HG02571 (cell line): ENCODE data around the gene SHISA8.
"Not testable (repeated sequence)": the region's sequence is repeated elsewhere in the genome, so short reads cannot be mapped to it uniquely, and the experiment has no call there.

Experiments
- ATAC-seq: cut with Tn5 transposase; IDR thresholded peaks from one replicate; pipeline ENCODE4 v1.9.1; 2021; ENCODE audit warnings: mild to moderate bottlenecking, moderate library complexity; ENCODE audit not compliant: unreplicated experiment

Gene SHISA8

DNA sequence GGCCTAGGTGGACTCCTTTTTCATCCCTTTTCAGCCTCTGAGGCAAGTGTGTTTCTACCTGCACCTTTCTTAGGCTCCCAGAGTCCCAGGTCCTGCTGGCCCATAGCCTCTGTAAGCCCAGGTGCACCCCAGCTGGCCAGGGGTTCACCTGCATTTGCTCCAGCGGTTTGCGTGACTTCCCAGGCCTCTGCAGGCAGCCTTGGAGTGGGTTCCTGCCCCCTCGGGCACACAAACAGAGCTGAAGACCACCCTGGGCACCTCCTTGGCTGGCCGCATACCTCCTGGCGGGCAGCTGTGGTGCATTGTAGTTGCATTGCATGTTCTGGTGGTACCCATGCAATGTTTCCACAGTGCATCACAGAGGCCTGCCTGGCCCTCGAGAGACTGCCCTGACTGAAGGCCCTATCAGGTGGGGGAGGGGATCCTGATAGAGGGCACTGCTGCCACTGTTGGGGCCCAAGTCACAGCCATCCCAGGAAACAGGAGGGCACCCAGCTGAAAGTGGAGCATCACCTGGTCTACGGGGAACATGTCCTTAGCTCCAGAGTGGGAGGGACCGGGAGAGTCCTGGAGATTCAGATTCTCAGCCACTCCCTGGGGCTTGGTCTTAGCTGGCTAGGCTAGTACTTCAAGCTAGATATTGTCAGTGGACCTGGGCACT lies 14.1 kb downstream of the SHISA8 start:
- no peak for ATAC-seq

DNA sequence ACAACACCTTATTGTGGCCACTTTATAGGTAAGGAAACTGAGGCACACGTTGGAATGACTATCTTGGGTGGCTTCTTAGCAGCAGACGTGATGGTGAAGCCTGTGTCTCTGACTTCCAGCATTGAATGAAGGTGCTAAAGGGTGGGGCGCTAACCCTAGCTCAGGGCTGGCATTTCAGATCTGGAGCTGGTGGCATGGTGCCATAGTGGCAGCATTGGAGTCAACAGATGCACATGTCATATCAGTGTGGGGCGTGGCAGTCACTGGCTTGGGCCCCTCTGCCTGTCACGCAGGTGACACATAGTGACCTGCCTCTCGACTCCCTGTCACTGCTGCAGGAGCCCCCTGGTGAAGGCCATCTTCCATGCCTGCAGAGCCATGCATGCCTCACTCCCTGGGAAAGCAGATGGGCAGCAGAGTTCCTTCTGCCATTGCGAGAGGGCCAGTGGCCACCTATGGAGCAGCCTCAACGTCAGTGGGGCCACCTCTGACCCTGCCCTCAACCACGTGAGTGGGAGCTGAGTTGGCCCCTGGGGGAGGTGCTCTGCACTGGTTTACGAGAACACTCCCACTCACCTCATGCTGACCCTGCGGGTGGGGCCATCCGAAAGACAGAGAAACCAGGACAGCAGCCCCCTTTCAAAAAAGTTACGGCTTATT lies 14.8 kb downstream of the SHISA8 start:
- ATAC-seq = no peak

DNA sequence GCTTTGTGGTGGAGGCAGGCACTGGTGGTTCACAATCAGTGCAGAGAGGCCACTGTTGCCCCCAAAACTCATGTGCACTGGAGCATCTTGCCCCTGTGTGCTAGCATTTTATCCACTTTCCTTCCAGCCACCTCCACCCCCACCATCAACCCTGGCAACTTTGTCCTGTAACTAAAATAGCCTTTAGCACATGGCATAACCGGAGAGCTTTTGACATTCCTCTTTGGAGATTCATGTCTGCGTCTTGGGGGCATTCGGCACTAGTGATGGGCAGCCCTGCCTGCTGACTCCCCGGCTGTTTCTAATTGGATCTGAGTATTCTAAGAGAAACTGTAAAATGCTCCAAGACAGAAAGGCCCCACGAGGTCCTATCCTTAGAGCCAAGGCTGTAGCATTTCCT lies 15.8 kb downstream of the SHISA8 start:
- no peak for ATAC-seq

DNA sequence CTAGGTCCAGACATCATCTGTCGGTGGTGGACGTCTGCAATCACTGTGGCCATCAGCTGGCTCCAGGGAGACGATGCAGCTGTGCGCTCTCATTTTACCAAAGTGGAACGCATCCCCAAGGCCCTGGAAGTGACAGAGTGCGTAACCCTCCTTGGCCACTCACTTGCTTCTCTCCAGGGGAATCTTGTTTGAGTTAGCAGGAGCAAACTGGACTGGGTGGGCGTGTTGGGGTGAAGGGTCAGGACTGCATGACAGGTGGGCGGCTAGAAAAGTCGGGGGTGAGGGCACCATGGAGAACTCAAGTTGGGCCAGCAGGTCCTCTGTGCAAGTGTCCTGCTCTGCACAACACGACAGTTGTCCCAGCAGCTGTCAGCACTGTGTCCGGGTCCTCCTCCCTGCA lies 16.2 kb downstream of the SHISA8 start:
- no peak for ATAC-seq

DNA sequence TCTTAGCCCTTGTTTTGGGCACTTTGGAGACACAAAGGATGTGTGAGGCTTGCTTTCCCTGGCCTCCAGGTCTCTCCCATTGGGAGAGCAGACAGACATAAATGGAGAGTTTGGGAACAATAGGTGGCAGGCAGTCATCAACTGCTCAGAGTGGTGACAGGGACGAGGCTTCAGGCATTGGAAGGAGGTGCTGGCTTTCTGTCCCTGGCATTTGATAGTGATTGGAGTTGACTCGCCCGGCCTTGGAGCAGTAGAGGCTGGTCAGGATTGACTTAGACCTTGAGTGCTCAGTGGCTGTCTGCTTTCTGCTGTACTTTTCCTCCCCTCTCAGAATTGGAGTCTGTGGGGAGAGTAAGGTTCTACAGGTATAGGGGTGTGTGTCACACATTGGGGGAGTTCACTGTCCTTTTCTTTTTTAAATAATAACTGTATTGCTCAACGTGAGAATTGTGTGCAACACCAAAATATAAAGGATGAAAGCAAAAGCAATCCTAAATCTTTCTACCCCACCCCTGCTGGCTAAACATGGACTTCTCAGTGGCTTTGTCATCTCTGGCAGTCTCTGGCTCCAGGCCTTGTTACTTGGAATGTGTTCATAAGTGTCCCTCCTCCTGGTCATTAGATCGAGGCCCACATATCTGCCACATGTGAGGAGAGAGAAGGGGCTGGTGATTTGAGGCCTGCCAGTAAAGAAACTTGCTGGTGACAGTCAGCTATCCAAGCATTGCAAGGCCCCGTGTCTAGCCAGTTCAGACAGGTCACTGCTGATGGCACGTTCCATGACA lies 21.1 kb downstream of the SHISA8 start:
- ATAC-seq = no peak

DNA sequence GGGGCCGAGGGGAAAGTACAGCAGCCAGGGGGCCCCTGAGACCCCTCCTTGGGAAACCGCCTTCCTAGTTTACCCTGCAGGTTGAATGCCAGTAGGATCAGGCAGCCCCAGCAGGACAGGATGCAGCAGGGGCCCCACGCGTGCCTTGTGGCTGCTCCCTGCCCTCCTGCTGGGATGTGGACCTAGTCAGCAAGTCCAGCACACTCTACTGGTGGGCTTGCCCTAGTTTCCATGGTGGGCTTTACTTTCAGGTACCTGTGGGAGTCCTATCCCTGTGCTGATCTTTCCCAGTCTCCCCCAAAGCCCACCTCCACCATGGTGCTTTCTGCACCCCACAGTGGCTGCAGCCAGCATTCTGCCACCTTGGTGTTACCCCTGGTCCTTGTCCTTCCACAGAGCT lies 22.2 kb downstream of the SHISA8 start:
- ATAC-seq = no peak

DNA sequence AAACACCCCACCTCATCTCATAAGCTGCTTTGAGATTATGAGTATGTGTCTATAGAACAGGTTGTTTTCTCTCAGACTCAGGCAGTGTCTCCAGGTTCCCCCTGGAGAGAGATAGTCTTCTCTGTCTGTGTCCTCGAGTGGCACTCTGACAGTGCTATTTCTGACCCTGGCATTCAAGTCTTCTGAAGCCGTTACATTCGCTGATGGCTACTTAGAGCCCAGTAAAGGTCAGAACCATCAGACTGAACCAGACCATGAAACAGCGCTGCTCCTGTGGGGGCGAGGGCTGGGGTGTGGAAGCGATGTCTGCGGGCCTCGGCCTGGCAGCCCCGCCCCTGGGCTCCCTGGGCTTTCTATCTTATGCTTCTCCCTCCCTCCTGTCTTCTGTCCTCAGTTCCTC lies 23.5 kb downstream of the SHISA8 start:
- no peak for ATAC-seq

DNA sequence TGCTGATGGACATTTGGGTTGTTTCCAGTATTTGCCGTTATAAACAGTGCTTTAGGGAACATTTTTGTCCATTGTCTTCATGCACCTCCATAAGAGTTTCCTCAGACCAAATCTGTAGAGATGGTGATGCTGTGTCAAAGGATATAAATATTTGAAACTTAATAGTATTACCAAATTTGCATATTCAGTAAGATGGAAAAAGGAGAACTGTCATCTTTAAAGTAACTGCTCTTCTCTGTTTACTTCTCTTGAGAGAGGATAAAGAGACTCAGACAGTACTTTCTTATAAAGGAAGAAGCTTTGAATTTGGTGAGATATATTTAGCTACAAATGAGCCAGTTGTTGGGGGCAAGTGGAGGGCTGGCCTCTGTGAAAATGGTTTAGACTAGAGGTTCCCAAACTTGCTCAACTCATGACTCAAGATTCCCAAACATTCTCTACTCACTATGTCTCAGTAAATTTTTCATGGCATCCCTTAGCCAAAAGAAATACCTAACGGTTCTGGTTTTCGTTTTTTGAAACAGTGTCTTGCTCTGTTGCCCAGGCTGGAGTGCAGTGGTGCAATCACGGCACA lies 26.2 kb downstream of the SHISA8 start:
- ATAC-seq = no peak

DNA sequence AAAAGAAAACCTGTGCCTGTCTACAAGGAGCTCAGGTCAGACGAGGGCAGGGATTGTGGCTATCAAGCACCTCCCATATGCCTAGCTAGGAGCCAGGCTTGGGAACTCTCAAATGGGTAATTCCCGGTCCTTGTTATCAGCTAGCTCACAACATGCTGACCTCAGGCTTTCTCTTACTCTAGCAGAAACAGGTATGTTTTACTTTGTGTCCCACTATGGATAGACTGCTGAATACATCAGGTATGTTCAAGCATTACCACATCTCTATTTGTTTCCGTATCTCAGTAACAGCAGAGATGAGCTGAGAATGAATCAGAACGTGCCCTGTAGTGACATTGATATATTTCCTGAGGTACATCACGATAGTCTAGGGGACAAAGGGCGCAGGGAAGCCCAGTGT lies 29.4 kb downstream of the SHISA8 start:
- ATAC-seq = no peak

DNA sequence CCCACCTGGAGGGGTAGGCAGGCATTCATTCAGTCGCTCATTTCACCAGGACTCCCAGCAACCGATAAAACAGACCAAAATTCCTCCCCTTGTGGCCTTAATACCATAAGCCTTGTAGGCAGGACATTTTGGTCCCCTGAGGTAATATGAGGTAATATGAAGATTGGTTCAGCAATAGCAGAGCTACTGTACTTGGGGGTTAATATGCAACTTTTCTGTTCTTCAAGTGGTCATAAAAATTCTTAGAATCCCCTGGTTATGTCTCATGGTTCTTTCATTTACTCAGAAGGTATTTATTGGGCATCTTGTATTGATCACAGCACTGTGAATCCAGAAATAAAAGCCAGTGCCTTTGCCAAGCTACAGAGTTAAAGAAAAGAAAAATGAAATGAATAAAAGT lies 29.8 kb downstream of the SHISA8 start:
- no peak for ATAC-seq

DNA sequence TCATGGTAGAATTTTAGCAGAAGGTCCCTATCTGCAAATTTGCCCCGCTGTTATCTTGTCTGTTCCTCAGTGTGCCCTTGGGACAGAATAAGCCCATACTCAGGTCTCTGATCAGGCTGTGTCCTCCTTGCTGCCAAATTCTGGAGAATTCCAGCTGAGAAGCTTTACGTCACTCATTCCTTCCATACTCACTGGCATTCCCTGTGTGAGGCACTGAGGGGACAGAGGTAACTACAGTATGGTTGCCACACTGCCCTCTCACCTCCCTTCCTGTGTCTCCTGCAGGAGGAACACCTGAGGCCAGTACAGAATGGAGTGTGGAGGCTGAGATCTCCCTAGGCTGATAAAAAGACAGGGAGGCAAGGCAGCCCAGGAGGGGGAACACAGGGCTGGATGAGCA lies 31.5 kb downstream of the SHISA8 start:
- no peak for ATAC-seq

DNA sequence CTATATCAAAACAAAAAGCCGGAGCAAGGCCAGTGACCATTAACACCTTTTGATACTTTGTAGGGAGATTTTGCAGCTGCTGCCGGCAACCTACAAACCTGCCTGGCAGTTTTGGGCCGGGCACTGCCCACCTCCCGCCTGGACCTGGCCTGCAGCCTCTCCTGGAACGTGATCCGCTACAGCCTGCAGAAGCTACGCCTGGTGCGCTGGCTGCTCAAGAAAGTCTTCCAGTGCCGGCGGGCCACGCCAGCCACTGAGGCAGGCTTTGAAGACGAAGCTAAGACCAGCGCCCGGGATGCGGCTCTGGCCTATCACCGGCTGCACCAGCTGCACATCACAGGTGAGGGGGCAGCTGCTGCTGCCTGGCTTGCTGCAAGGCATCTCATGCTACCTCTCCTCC lies 34.2 kb downstream of the SHISA8 start:
- ATAC-seq = no peak

DNA sequence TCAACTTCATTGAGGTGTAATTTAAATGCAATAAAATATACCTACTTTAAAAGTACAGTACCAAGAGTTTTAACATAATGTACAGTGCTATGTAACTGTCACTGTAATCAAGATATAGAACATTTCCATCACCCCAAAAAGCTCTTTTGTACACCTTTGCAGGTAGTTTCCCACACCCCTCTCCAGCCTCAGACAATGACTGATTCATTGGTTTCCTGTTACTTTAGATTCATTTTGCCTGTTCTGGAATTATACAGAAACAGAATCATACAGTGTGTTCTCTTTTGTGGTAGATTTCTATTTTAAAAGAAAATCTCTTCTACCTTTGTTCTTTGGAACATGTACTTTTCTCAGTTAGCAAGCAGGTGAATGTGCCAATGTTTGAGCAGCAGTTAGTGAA lies 38.2 kb downstream of the SHISA8 start:
- ATAC-seq = no peak

DNA sequence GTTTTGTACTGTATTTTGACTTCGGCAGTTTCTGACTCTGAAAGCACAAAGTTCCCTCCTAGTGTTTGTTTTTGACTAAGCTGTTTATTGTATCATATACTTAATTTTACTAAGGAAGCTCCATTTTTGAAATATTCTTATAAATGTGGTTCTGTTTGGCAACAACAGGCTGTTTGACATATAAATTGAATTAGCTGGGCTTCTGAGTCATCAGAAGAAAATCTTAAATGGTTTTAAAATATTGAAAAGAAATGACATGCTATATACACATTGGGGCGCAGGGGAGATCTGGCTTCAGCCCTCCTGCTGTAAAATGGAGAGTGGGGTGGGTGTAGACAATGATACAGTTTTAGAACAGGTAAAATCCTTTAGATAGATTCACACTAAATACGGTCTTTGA lies 38.6 kb downstream of the SHISA8 start:
- no peak for ATAC-seq

DNA sequence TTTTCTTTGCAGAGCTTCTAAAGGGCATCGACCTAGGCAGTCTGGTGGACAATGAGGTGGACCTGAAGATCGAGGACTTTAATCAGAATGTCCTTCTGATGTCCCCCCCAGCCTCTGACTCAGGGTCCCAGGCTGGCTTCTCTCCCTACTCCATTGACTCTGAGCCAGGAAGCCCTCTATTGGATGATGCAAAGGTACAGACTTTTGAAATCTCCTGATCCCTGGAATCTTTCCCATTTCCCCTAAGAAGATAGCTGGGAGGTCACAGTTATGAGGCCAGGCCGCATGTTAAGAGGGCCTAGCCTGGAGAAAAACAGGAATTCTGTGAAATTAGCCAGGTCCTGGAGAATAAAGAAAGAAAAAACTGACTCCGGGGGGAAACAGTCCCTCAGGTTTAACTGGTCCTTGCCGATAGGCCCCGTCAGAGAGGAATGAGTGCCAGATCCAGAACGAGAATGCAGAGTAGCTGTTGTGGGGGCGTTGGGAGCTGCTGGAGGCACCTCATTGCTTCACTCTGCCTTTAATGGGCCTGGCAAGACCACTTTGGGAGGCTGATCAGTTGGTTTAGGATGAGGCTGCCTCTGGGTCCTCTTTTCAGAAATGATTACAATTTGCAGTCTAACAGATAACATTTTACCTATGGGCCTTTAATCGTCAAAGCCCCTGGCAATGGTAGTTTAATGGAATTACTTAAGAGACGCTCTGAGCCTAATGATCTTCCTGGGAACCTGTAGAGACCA lies 39.2 kb downstream of the SHISA8 start:
- no peak for ATAC-seq

DNA sequence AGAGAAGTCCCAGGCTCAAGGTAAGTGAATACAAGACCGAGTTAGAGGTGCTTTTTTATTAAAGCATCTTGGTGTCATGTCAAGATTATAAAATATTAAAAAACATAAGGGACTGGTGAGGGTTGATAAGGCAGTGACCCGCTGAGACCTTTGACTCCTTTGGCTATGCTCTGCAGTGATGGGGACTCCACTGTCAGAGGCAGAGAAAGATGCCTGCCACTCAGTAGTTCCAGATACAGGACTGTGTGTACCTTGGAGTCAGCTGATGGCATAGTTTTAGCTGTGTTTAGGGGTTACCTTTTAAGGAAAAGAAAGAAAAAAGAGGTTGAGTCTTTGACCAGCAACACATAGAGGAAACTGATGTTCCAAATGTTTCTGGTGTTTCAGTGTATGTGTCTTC lies 40.8 kb downstream of the SHISA8 start:
- ATAC-seq = no peak

DNA sequence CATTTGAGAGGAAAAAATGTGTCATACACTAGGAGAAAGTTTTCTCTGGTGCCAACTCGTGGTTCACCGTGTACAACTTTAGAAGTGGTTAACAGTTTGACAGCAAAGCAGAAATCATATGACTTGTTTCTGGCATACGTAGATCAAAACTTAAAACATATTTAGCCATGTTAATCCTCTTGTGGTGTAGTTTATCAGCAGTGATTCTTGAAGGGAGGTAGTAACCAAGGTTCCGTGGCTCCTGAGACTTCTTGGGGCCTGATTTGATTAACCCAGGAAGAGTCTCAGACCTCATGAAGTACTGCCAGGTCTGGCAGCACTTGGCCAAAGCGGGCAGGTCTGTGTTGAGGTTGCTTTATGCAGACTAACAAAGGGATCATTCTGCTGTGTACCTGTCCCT lies 41.5 kb downstream of the SHISA8 start:
- no peak for ATAC-seq

DNA sequence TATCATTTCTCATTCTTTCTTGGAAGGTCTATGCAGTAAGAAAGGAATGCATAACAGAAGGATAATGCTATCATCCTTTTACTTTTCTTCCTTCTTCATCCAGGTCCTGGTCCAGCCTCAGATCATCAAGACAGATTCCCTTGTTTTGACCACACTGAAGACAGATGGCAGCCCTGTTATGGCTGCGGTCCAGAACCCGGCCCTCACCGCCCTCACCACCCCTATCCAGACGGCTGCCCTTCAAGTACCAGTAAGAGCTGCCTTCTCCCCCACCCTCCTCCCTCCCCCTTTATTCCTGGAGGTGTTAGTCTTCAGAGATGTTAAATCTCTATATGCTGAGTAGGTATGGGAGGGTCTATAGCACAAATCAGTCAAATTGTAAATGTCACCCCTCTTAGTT lies 44.1 kb downstream of the SHISA8 start:
- ATAC-seq = no peak

DNA sequence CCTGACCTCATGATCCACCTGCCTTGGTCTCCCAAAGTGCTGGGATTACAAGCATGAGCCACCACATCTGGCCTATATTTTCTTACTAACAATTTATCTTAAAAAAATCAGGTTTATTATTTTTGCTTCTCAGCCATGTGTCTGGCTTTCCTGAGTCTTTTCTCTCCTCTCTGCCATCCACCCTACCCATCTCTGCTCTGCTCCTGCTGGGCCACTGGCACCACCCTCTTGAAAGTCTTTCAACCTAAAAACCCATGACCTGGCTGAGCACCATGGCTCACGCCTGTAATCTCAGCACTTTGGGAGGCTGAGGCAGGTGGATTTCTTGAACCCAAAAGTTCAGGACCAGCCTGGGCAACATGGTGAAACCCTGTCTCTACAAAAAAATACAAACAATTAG lies 44.8 kb downstream of the SHISA8 start:
- ATAC-seq = not testable (repeated sequence)

DNA sequence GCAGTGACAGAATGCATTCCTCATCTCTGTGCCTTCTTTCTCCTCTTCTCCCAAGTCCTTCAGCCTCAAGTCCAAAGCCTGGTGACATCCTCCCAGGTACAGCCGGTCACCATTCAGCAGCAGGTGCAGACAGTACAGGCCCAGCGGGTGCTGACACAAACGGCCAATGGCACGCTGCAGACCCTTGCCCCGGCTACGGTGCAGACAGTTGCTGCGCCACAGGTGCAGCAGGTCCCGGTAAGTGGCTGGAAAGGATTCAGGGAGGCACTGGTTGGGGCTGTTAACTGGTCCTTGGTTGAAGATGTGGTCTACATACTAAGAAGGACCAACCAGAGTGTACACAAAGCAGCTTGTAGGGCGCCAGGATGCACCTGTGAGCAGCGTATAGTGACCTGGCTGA lies 46.3 kb downstream of the SHISA8 start:
- ATAC-seq = no peak

DNA sequence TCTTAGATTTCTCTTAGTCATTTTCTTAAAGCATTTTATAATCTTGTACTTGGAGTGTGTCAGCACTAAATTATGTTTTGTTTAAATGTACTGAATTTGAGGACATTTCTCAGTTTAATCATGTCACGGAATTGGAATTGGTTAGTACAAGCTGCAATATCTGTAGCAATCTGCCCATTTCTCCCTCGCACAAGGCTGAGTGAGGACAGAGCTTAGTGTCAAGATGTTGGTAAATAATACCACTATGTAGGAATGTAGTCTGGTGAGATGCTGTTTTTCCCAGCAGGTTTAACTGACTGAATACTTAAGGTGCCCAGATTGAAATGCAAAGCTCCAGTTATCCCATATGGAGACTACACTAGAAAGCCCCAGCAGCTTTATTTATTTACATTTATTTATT lies 51.4 kb downstream of the SHISA8 start:
- no peak for ATAC-seq
